Pancreas (tissue), 10 donors: ENCODE measurements around the gene PEX26. TPM values are rescaled to one million over a fixed set of nuclear protein-coding genes. Genes with fewer than 3 reads are reported as not detected.

Experiments used
- ATAC-seq, 4 donors: fragments of 200-7000 bp; cut with Tn5 transposase; one replicate each; pipeline versions ENCODE4 v1.8.0 to v1.9.1; 2020; ENCODE audit warnings: mild to moderate bottlenecking in 4 of 4, moderate library complexity in 4 of 4
- DNase-seq, 6 donors: peaks; one replicate each; pipeline ENCODE4 v3.0.0-alpha.2; 2020
- FAIRE-seq: peaks from 2 replicates; lab custom pipeline; 2012; peaks lifted over from hg19 to GRCh38; lab: Jason Lieb, UNC
- H3K27ac ChIP-seq, 4 donors: fragments of 200-600 bp; sonication (generic); 1 replicate in 3 of 4; 2 replicates in 1 of 4; pipeline versions ENCODE4 v1.5.0 to v1.8.0; 2020
- H3K27me3 ChIP-seq, 4 donors: fragments of 200-600 bp; one replicate each; pipeline ENCODE4 v1.8.0; 2021
- H3K36me3 ChIP-seq, 3 donors: fragments of 200-600 bp; sonication (generic) in 1 of 3; one replicate each; pipeline versions ENCODE4 v1.5.0 to v1.8.0; 2020 to 2021
- H3K4me1 ChIP-seq, 3 donors: fragments of 200-600 bp; one replicate each; pipeline ENCODE4 v1.8.0; 2021
- H3K4me3 ChIP-seq, 4 donors: fragments of 200-600 bp; sonication (generic) in 2 of 4; one replicate each; pipeline versions ENCODE4 v1.5.0 to v1.8.0; 2020 to 2021
- H3K9me3 ChIP-seq, 4 donors: fragments of 200-600 bp; one replicate each; pipeline ENCODE4 v1.8.0; 2021
- CTCF ChIP-seq, 4 donors: fragments of 200-600 bp; sonication (generic) in 3 of 4; IDR thresholded peaks; one replicate each; pipeline versions ENCODE4 v1.5.0 to v1.8.0; 2021; ENCODE audit warnings: antibody characterized with exemption in 4 of 4
- WGBS, 2 donors: extraction: QIAGEN DNeasy Blood & Tissue Kit; methylation state at CpG; one replicate each; pipeline ENCODE4 v1.1.7; 2013; 5-methylcytosine and 5-hydroxymethylcytosine counted together
- intact Hi-C, 3 donors: fragments of 100-400 bp; cut with DNase I; formaldehyde crosslinking; loops; one replicate each; pipeline versions ENCODE4 v1.11.1 to v1.14.2; 2022
- polyA plus RNA-seq, 2 donors: library from polyadenylated mRNA; stranded (reverse); fragments of 200-250 nt; gene quantifications; one replicate each; pipeline ENCODE4 v1.2.3, GENCODE V29; 2013
- total RNA-seq, 6 donors: library from RNA; stranded (reverse); fragmentation: NEBNext Ultra II Directional in 4 of 6; extraction: Animal tissue kit (Norgen Biotek cat#: 25700) in 4 of 6; gene quantifications; one replicate each; pipeline versions ENCODE4 v1.2.1 to v1.2.4, GENCODE V29; 2021 to 2023
- donor health status: healthy with polysubstance abuse.
- donor health status: DM: no; HTN: no; CAD: no; lungs with moderate emphysema.
- donor health status: DM: no; HTN: no; CAD: no.
- donor health status: control.
- donor health status: control.
- donor health status: Bipolar disorder and iron deficiency.
- donor health status: DM: yes; HTN: yes; CAD: no.
- donor health status: DM: no; HTN: no; CAD: no.
- donor health status: DM: no; HTN: no; CAD: no.
- donor health status: DM: yes; HTN: yes; CAD: no.

The PEX26 gene
- total RNA-seq, result 10 to 100 TPM; 11.0 to 26.5 (median 14.8) TPM
- 10 to 100 TPM in 1 of 2 donors, 1 to 10 TPM in 1; 9.3 to 13.3 TPM for polyA plus RNA-seq

- peaks cover 7 to 20% (median 16%) of the 10 kb centered on the region in 3 donors for H3K4me1 ChIP-seq
- H3K4me3 ChIP-seq, result peak within 1 kb of the TSS; percentile 77 to 99 (median 92)
- TF ChIP-seq CTCF (IDR thresholded peaks at IDR 0.05), result no peak
- intact Hi-C loops, result loop anchor here in 2 of 3 donors (5.0 to 10.0 kb wide), 2 partner anchors 173 to 245 kb away; no protein-coding TSS in a partner anchor
- FAIRE-seq, result peak; percentile 53
- peak; percentile 91 to 96 (median 94) for DNase-seq
- H3K27me3 ChIP-seq, result no peaks in the 10 kb centered on the region
- WGBS, 2 donors, result 0% methylated on average over 49 to 50 of the region's 50 CpGs
- ATAC-seq, result peak; percentile 96 to 97 (median 97)
- H3K27ac ChIP-seq, result peak within 1 kb of the TSS; percentile 59 to 88 (median 67)
- H3K9me3 ChIP-seq, result no peaks in the 10 kb centered on the region
- H3K36me3 ChIP-seq, result peaks cover 0 to 4% (median 0%) of the 10 kb centered on the region in 3 donors
Measured at GRCh38 chr22:18077639-18078328, at the start of gene PEX26. Gene PEX26, plus strand, starts transcription at chr22:18077990. Its CDS starts 387 bp downstream, at chr22:18078377.

GRCh38 chr22:18028817-18029527 is 48.8 kb upstream of the PEX26 start:
- Histone ChIP-seq H3K27me3 (no peaks in the 10 kb centered on the region), H3K9me3 (no peaks in the 10 kb centered on the region), H3K36me3 (no peaks in the 10 kb centered on the region), H3K4me1 (no peaks in the 10 kb centered on the region), H3K27ac (no peak overlapping the region), H3K4me3 (no peak overlapping the region)
- ATAC-seq (no peak), FAIRE-seq (no peak), DNase-seq (no peak)
- 36 to 48% methylated on average over 3 of the region's 3 CpGs for WGBS, 2 donors
- intact Hi-C loops, result no loop called here
- TF ChIP-seq CTCF (IDR thresholded peaks at IDR 0.05), result no peak

GRCh38 chr22:18029686-18030267 is 48.0 kb upstream of the PEX26 start:
- DNase-seq (no peak), ATAC-seq (no peak), FAIRE-seq (no peak)
- intact Hi-C loops, result no loop called here
- no peak overlapping the region for H3K27ac ChIP-seq
- no peak overlapping the region for H3K4me3 ChIP-seq
- no peaks in the 10 kb centered on the region for H3K9me3 ChIP-seq
- H3K36me3 ChIP-seq, result no peaks in the 10 kb centered on the region
- H3K4me1 ChIP-seq, result no peaks in the 10 kb centered on the region
- no peaks in the 10 kb centered on the region for H3K27me3 ChIP-seq
- TF ChIP-seq CTCF (IDR thresholded peaks at IDR 0.05), result no peak
- WGBS, 2 donors, result 75 to 78% methylated on average over 2 of the region's 2 CpGs

- Histone ChIP-seq H3K4me3 (no peak overlapping the region), H3K4me1 (no peaks in the 10 kb centered on the region), H3K9me3 (no peaks in the 10 kb centered on the region), H3K27me3 (no peaks in the 10 kb centered on the region), H3K36me3 (no peaks in the 10 kb centered on the region), H3K27ac (peak overlapping the region in 1 of 4 donors; percentile 40)
- DNase-seq, result peak in 5 of 6 donors; percentile 31 to 68 (median 49)
- ATAC-seq, result peak; percentile 44 to 86 (median 76)
- TF ChIP-seq CTCF (IDR thresholded peaks at IDR 0.05), result no peak
- no peak for FAIRE-seq
- 70 to 78% methylated on average over 10 of the region's 10 CpGs for WGBS, 2 donors
- intact Hi-C loops, result no loop called here
Measured at GRCh38 chr22:18031695-18032454, 45.9 kb upstream of the PEX26 start.
